HG03196 (cell line): Measurements from ENCODE around the gene EPHA1.

Experiments used
- ATAC-seq: cut with Tn5 transposase; IDR thresholded peaks from one replicate; pipeline ENCODE4 v1.9.1; 2021; ENCODE audit not compliant: unreplicated experiment

EPHA1 gene

DNA sequence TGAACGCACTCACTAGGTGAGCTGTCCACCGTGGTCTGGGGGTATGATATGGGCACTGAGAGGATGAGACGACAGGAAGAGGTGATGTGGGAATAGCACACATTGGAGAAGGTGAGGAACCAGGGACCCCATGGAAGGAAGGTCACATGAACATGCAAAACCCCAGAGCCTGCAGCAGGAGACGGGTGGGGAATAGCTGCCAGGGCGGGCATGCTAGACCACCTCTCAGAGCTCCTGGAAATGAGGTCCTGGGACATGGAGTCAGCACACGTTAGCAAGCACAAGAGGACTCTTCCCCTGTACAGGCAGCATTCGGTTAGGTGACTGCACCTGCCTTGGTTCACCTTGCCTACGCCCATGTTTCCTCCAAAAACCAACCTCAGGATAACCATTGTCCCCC, 54.3 kb downstream of the EPHA1 start:
- no peak for ATAC-seq

DNA sequence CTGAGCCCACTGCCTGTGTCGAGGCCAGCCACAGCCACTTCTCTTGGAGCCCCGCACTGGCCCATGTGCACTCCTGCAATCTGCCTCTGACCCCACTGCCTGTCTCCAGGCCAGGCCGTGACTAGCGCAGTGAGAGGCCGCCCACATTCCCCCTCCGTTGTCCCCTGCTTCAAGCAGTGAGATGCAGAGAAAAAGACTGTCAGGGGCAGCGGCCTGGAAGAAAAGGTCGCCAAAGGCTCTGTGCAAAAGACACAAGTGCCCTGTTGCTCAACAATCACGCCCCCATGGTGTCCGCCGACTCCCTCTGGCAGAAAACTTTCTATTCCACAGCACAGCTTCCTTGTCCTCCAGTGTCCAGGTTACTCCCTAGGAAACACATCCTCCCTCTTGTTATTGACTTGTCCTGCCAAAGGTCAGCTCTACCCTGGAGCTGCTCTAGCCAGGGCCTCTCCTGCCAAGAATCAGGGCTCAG, 56.1 kb downstream of the EPHA1 start:
- no peak for ATAC-seq

DNA sequence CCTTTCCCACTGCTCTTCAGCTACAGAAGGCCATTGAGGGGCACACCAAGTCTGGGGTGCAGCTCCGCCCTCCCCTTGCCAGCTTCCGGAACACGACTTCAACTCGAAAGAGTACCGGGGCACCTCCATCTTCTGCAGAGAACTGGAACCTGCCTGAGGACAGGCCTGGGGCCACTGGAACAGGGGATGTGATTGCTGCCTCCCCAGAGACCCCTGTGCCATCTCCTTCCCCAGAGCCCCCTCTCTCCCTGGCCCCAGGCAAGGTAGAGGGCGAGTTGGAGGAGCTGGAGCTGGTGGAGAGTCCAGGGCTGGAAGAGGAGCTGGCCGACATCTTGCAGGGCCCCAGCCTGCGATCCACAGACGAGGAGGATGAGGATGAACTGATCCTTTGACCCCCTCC, 57.1 kb downstream of the EPHA1 start:
- ATAC-seq = no peak

DNA sequence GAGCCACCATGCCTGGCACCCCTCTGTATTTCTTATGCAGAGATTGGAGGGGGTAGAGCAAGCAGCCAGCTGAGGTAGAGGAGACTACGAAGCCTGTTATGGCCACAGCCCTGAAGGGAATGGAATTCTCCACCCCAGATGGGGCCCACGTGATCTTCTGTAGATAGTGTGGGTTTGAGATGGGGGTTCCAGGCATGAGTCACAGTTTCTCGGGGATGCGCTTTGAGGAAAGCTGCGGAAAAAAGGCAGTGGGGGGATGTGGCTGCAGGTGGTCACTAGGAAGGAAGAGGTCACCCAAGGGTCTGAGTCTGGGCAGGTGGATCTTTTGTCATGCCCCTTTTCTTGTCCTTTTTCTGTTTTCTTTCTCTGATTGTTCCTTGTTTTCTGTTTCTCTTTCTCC, 57.6 kb downstream of the EPHA1 start:
- ATAC-seq = no peak

DNA sequence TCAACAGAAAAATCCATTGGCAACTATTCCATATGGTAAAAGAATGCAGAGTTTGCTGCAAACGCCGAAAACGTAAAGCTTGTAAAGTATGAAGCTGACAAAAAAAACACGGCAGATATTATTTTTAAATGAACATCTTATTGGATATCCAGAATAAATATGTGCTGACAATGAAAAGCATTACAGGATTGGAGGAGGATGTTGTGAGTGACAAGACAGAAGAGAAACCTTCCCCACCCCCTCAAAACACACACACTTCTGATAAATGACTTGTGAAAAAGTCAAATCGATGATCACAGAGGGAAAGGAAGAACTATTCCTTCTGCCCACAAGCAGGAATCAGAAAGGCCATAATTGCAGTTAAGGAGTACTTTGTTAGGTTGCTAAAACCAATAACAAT, 60.7 kb downstream of the EPHA1 start:
- no peak for ATAC-seq

DNA sequence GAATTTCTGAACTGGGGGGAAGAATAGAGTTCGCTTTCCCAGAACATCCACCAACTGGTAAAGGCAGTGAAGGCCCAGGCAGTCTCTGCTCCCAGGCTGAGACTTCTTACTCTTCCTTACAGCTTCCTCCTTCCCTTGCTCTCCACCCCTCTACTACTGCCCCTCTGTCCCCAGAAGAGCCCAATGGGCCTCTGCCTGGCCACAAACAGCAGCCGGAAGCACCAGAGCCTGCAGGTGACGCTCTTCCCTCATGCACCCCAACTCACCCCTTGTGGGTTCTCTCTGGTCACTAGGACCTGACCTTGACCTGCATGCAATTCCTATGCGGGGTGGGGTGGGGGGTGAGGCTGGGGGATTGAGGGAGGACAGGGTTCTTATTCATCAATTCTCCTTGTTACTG, 62.6 kb downstream of the EPHA1 start:
- no peak for ATAC-seq

DNA sequence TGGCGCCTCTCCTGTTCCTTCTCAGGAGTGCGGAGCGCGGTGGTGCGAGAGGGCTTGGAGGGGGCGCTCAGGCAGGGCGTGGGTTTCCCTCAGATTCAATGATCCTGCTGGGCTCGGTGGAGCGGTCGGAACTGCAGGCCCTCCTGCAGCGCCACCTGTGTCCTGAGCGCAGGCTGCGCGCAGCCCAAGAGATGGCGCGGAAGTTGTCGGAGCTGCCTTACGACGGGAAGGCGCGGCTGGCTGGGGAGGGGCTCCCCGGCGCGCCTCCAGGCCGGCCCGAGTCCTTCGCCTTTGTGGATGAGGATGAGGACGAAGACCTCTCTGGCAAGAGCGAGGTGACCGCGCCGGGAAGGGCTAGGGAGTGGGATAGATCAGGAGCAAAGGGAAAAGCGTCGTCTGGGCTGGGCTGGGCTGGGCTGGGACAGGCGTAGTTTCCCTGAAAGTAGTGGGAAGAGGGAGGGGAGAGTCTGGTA, 63.2 kb downstream of the EPHA1 start:
- peak; percentile 73 for ATAC-seq

DNA sequence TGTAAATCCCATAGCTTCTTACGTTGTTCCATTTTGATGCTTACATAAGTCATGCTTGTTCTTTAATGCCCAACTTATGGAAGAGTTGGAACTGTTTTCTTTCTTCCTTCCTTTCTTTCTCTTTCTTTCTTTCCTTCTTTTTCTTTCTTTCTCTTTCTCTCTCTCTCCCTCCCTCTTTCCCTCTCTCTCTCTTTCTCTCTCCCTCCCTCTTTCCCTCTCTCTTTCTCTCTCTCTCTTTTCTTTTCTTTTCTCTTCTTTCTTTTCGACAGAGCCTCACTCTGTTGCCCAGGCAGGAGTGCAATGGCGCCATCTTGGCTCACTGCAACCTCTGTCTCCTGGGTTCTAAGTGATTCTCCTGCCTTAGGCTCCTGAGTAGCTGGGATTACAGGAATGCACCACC, 65.1 kb downstream of the EPHA1 start:
- no peak for ATAC-seq

DNA sequence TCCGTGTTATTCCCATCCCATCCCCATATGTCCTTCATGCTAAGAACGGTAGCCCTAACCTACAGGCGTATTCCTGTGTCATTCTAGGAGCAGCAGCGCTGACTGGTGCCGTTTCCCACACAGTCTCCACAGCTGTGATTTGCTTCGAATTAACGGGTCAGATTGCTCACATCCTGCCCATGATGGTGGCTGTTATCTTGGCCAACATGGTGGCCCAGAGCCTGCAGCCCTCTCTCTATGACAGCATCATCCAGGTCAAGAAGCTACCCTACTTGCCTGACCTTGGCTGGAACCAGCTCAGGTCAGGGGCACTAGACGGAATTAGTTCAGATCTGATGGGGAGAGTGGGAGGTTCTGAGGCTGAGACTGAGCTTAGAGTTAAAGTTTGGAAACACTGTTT, 66.8 kb downstream of the EPHA1 start:
- ATAC-seq = no peak
